ENCODE results near the gene NAPEPLD.
"Not testable (repeated sequence)": the region's sequence is repeated elsewhere in the genome, so short reads cannot be mapped to it uniquely, and the experiment has no call there.

Gene NAPEPLD

DNA sequence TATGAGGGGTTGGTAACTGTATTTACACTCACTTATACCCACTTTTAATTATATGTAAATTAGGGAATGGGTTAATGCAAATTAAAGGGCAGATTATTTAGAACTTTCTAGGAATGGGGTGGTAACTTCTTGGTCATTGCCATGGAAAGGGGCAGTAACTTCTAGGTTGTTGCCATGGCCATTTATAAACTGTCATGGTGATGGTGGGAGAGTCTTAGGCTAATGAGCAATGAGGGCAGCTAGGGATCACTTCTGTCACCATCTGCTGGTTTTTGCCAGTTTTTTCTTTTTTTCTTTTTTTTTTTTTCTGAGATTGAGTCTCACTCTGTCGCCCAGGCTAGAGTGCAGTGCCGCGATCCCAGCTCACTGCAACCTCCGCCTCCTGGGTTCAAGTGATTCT, 33.1 kb downstream of the NAPEPLD start:
- TF ChIP-seq, protein P1, sequence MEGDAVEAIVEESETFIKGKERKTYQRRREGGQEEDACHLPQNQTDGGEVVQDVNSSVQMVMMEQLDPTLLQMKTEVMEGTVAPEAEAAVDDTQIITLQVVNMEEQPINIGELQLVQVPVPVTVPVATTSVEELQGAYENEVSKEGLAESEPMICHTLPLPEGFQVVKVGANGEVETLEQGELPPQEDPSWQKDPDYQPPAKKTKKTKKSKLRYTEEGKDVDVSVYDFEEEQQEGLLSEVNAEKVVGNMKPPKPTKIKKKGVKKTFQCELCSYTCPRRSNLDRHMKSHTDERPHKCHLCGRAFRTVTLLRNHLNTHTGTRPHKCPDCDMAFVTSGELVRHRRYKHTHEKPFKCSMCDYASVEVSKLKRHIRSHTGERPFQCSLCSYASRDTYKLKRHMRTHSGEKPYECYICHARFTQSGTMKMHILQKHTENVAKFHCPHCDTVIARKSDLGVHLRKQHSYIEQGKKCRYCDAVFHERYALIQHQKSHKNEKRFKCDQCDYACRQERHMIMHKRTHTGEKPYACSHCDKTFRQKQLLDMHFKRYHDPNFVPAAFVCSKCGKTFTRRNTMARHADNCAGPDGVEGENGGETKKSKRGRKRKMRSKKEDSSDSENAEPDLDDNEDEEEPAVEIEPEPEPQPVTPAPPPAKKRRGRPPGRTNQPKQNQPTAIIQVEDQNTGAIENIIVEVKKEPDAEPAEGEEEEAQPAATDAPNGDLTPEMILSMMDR (conservative IDR thresholded peaks at IDR 0.05; ENCODE audit: low read depth) = no peak
- ChIA-PET CTCF (interaction anchor here (0.6 kb wide), 1 partner anchor 302 kb away, joined by 3 read pairs; no protein-coding TSS in a partner anchor), POLR2A (ENCODE audit: low non-redundant PET) (no interaction called here)
- no peak overlapping the region for H3K27ac ChIP-seq
- DNase-seq (ENCODE audit: low spot score) = no peak

DNA sequence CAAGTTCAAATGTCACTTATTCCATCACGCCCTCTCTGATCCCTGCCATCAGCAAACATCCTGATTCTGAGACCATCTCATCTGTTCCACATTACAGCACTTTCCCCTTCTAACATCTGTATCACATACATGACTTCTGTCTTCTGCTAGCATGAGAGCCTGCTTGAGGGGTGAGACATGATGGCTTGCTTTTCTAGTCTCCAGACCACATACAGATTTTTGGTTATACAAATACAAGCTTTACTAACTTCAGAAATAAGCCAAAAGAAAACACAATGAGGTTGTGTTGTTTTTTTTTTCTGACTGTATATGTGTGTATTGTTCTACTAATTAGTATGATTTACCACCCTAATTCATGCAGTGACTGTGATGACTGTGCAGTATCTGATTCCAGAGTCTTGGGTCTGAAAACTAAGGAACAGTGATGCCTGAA, 34.3 kb downstream of the NAPEPLD start:
- CTCF ChIA-PET = interaction anchor here (0.6 kb wide), 1 partner anchor 12 kb away, joined by 3 read pairs; no protein-coding TSS in a partner anchor
- TF ChIP-seq, protein P1 (conservative IDR thresholded peaks at IDR 0.05; ENCODE audit: low read depth) = no peak
- POLR2A ChIA-PET (ENCODE audit: low non-redundant PET) = no interaction called here
- no peak overlapping the region for H3K27ac ChIP-seq
- no peak for DNase-seq (ENCODE audit: low spot score)

DNA sequence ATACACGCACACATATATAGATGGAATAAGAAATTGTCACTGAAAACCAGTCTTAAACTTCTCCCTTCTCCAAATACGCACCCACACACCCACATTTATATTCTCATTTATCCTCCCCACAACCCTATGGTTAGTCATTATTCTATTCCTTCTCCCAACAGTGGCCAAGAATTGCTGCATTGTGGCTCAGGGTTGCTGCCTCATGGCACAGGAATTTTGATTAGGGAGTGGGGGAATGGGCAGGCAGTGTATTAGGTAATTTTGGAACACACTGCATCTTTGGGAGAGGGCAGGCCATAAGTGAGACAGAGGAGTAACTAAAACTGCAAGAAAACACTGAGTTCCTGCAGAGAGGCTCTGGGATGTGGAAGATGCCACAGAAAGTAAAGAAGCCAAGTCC, 35.7 kb downstream of the NAPEPLD start:
- peak overlapping the region; percentile 63; the same call in 1 of the 2 replicates for H3K27ac ChIP-seq
- TF ChIP-seq, protein P1 (conservative IDR thresholded peaks at IDR 0.05; ENCODE audit: low read depth) = no peak
- CTCF ChIA-PET = interaction anchor here (0.6 kb wide), 1 partner anchor 27 kb away, joined by 3 read pairs; no protein-coding TSS in a partner anchor
- POLR2A ChIA-PET (ENCODE audit: low non-redundant PET) = no interaction called here
- DNase-seq (ENCODE audit: low spot score) = peak; percentile 79

DNA sequence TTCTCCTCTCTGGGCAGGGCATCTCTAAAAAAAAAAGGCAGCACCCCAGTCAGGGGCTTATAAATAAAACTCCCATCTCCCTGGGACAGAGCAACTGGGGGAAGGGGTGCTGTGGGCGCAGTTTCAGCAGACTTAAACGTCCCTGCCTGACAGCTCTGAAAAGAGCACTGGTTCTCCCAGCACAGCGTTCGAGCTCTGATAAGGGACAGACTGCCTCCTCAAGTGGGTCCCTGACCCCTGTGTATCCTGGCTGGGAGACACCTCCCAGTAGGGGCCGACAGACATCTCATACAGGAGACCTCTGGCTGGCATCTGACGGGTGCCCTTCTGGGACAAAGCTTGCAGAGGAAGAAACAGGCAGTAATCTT, 42.2 kb downstream of the NAPEPLD start:
- DNase-seq (ENCODE audit: low spot score); H3K27ac ChIP-seq; POLR2A ChIA-PET (ENCODE audit: low non-redundant PET); CTCF ChIA-PET: not testable (repeated sequence)

DNA sequence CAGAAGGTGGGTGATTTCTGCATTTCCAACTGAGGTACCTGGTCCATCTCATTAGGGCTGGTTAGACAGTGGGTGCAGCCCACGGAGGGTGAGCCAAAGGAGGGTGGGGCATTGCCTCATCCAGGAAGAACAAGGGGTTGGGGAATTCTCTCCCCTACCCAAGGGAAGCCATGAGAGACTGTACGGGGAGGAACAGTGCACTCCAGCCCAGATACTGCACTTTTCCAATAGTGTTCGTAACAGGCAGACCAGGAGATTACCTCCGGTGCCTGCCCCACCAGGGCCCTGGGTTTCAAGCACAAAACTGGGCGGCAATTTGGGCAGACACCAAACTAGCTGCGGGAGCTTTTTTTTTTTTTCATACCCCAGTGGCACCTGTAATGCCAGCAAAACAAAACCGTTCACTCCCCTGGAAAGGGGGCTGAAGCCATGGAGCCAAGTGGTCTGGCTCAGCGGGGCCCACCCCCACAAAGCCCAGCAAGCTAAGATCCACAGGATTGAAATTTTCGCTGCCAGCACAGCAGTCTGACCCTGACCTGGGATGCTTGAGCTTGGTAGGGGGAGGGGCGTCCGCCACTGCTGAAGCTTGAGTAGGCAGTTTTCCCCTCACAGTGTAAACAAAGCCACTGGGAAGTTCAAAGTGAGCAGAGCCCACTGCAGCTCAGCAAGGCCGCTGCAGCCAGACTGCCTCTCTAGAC, 42.7 kb downstream of the NAPEPLD start:
- CTCF ChIA-PET = no interaction called here
- TF ChIP-seq, protein P1 (conservative IDR thresholded peaks at IDR 0.05; ENCODE audit: low read depth) = no peak
- POLR2A ChIA-PET (ENCODE audit: low non-redundant PET) = no interaction called here
- DNase-seq (ENCODE audit: low spot score) = no peak
- H3K27ac ChIP-seq = no peak overlapping the region

DNA sequence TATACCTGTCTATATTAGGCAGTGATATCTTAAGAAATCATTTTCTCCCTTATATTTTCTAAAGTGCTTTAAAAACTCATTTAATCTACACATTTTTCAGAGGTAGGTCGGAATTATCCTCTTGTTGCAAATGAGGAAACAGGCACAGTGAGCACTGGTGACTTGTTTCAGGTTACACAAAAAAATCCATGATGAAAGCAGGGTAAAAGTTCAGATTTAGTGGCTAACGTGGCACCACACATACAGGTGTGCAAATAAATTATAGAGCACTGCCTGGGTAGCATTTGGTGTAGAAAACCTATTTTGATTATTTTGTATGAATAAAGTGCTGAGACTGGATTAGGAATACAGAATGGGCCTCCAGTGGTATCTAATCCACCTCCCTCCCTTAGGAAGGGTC, 47.4 kb downstream of the NAPEPLD start:
- H3K27ac ChIP-seq = no peak overlapping the region
- DNase-seq (ENCODE audit: low spot score) = no peak
- TF ChIP-seq, protein P1 (conservative IDR thresholded peaks at IDR 0.05; ENCODE audit: low read depth) = no peak
- POLR2A ChIA-PET (ENCODE audit: low non-redundant PET) = no interaction called here
- CTCF ChIA-PET = no interaction called here

DNA sequence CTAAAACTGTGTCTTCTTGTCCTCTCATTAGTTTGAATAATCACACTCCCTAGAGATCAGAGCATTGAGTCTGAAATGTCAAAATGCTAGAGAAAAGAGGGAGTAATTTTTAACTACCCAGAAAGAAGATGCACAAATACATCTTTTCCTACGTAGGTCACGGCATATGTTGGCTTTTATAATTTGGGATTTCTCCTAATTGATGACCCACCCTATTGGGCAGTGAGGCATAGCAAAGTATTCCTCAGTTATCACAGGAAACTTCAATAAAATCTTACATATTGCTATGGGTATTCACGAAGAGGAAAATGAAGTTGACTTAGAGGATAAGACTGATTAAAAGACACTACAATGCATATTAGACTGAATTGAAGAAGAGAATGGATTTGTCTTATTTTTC, 48.6 kb downstream of the NAPEPLD start:
- ChIA-PET CTCF (no interaction called here), POLR2A (ENCODE audit: low non-redundant PET) (no interaction called here)
- TF ChIP-seq, protein P1 (conservative IDR thresholded peaks at IDR 0.05; ENCODE audit: low read depth) = no peak
- no peak for DNase-seq (ENCODE audit: low spot score)
- H3K27ac ChIP-seq = no peak overlapping the region

All from RWPE1 (cell line).